Testis (tissue), 3 donors: ENCODE data around the gene RAB11FIP3. TPM values are rescaled to one million over a fixed set of nuclear protein-coding genes. Genes with fewer than 3 reads are reported as not detected.

Experiments used
- DNase-seq: peaks from one replicate; pipeline ENCODE4 v3.0.0-alpha.2; 2019
- H3K27ac ChIP-seq, 2 donors: fragments of 200-600 bp; sonication (generic); one replicate each; pipeline ENCODE4 v1.5.1; 2019
- H3K27me3 ChIP-seq: fragments of 200-600 bp; sonication (generic); one replicate; pipeline ENCODE4 v1.5.1; 2019
- H3K36me3 ChIP-seq: fragments of 200-600 bp; sonication (generic); one replicate; pipeline ENCODE4 v1.5.1; 2017; ENCODE audit warnings: low read depth; ENCODE audit errors: missing control alignments
- H3K4me1 ChIP-seq: fragments of 200-600 bp; sonication (generic); one replicate; pipeline ENCODE4 v1.5.1; 2019
- H3K4me3 ChIP-seq, 2 donors: fragments of 200-600 bp; sonication (generic); one replicate each; pipeline ENCODE4 v1.5.1; 2017 to 2019
- H3K9me3 ChIP-seq: fragments of 200-600 bp; sonication (generic); one replicate; pipeline ENCODE4 v1.5.1; 2017
- POLR2A ChIP-seq: fragments of 450-650 bp; IDR thresholded peaks from one replicate; pipeline ENCODE4 v1.6.1; 2017; ENCODE audit warnings: antibody characterized with exemption, mild to moderate bottlenecking, moderate library complexity
- WGBS, 2 donors: methylation state at CpG; one replicate each; pipeline ENCODE4 v1.1.5; 2018; 5-methylcytosine and 5-hydroxymethylcytosine counted together
- intact Hi-C: fragments of 100-400 bp; cut with DNase I; formaldehyde crosslinking; loops from one replicate; pipeline ENCODE4 v1.15.1; 2023; ENCODE audit warnings: low total_unique reads
- polyA plus RNA-seq: library from polyadenylated mRNA; stranded (reverse); fragments of 350-450 nt; fragmentation: Illumina TruSeq; extraction: RNeasy Lipid Tissue Mini Kit (QIAGEN cat#74804); gene quantifications from one replicate; pipeline ENCODE4 v1.2.3, GENCODE V29; 2014; ENCODE audit warnings: low read depth, low replicate concordance; ENCODE audit not compliant: insufficient read depth
- total RNA-seq, 2 donors: library from RNA; depleted of rRNA; stranded (reverse); fragments of >200 nt; gene quantifications; one replicate each; pipeline ENCODE4 v1.2.3, GENCODE V29; 2016
- TF ChIP-seq, protein P1 (sequence below), 3 experiments: fragments of 450-650 bp in 2 of 3; fragments of 200-600 bp in 1 of 3; sonication (generic) in 1 of 3; IDR thresholded peaks; one replicate each; pipeline ENCODE4 v1.5.1; 2016 to 2019; ENCODE audit warnings: antibody characterized with exemption in 3 of 3, mild to moderate bottlenecking in 2 of 3, moderate library complexity in 1 of 3

RAB11FIP3 gene
- total and polyA plus RNA-seq, 3 donors from 2014 or later, result 61.7 to 186 (median 166) TPM

DNA sequence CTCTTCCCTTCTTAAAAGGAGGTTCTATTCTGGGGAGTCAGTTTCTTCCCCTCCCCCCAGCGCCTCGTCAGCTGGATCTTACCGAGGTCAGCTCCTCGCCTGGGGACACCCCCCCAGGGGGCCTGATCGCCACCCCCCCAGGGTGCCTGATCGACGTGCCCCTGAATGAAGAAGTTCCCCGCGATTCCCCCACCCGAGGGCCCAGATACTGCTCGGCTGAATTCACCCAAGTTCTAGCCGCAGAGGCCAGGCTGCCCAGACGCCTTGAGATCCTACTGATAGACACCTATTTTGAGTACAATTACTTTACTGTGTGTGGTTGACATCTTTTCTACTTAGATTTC, 1.4 kb downstream of the RAB11FIP3 start:
- Histone ChIP-seq H3K27me3 (no peaks in the 10 kb centered on the region), H3K27ac (peak overlapping the region; percentile 62 to 95), H3K4me1 (peaks cover 36% of the 10 kb centered on the region), H3K9me3 (no peaks in the 10 kb centered on the region), H3K36me3 (no peaks in the 10 kb centered on the region), H3K4me3 (peak overlapping the region; percentile 62 to 71)
- TF ChIP-seq, protein P1, sequence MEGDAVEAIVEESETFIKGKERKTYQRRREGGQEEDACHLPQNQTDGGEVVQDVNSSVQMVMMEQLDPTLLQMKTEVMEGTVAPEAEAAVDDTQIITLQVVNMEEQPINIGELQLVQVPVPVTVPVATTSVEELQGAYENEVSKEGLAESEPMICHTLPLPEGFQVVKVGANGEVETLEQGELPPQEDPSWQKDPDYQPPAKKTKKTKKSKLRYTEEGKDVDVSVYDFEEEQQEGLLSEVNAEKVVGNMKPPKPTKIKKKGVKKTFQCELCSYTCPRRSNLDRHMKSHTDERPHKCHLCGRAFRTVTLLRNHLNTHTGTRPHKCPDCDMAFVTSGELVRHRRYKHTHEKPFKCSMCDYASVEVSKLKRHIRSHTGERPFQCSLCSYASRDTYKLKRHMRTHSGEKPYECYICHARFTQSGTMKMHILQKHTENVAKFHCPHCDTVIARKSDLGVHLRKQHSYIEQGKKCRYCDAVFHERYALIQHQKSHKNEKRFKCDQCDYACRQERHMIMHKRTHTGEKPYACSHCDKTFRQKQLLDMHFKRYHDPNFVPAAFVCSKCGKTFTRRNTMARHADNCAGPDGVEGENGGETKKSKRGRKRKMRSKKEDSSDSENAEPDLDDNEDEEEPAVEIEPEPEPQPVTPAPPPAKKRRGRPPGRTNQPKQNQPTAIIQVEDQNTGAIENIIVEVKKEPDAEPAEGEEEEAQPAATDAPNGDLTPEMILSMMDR (IDR thresholded peaks at IDR 0.05), result no peak
- TF ChIP-seq POLR2A, result no peak
- WGBS, 2 donors, result 4 to 6% methylated on average over 5 to 13 of the region's 13 CpGs
- intact Hi-C loops, result no loop called here
- DNase-seq, result peak; percentile 42

DNA sequence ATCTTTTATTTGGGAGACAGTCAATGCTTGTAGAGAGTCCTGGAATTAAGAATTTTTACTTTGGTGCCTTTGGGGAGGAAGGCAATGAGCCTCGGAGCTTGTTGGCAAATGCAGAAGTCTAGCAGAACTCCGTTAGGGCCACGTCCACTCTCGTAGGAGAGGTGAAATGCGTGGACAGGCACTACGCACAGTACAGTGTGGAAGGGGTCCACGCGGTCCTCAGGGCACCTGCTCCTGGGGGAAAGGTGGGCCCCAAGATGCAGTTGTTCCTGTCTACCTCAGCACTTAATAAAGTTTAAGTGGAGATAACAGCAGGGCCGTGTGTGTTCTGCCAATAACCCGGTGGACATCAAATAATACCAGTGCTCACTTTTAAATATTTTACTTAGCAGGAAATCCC, 1.8 kb downstream of the RAB11FIP3 start:
- no peaks in the 10 kb centered on the region for H3K9me3 ChIP-seq
- H3K27ac ChIP-seq, result no peak overlapping the region
- WGBS, 2 donors, result 23 to 29% methylated on average over 10 of the region's 10 CpGs
- peak overlapping the region; percentile 62 to 71 for H3K4me3 ChIP-seq
- H3K36me3 ChIP-seq, result no peaks in the 10 kb centered on the region
- DNase-seq, result no peak
- TF ChIP-seq, protein P1 (IDR thresholded peaks at IDR 0.05), result no peak
- TF ChIP-seq POLR2A, result no peak
- intact Hi-C loops, result no loop called here
- peaks cover 36% of the 10 kb centered on the region for H3K4me1 ChIP-seq
- no peaks in the 10 kb centered on the region for H3K27me3 ChIP-seq

DNA sequence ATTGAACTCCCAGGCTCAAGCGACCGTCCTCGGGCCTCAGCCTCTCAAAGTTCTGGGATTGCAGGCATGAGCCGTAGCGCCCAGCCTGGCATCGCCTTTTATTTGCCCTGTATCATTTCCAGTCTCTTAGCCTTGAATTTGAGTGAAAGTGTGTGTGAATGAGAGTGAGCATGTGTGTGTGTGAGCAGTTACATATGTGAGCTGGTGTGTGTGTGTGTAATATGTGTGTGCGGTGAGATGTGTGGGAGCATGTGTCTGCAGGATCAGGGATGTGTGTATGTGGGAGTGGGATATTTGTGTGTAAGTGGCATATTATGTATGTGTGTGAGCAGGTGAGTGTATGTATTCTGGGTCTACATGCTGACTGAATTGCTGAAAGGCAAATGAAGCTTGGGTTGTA, 5.5 kb downstream of the RAB11FIP3 start:
- Histone ChIP-seq H3K4me1 (peaks cover 22% of the 10 kb centered on the region), H3K9me3 (no peaks in the 10 kb centered on the region), H3K4me3 (no peak overlapping the region), H3K27me3 (no peaks in the 10 kb centered on the region), H3K27ac (no peak overlapping the region), H3K36me3 (no peaks in the 10 kb centered on the region)
- no peak for DNase-seq
- intact Hi-C loops, result no loop called here
- 97 to 98% methylated on average over 7 of the region's 7 CpGs for WGBS, 2 donors
- TF ChIP-seq POLR2A, result no peak
- TF ChIP-seq, protein P1 (IDR thresholded peaks at IDR 0.05), result no peak

DNA sequence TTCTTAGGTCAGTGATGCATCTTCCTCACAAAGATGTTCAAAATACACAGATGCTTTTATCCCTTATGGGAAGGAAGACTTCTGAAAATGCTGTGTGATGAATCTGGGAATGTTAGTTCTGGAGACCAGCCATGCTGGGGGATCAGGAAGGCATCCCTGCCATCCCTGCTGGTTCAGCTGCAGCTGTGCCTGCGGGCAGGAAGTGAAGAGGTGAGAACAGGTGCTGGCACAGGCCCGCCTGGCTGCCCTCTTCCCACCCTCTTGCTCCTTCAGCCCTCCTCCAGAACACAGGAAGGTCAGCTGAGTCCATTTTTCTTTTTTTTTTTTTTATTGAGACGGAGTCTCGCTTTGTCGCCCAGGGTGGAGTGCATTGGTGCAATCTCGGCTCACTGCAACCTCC, 15.2 kb downstream of the RAB11FIP3 start:
- no peak overlapping the region for H3K27ac ChIP-seq
- intact Hi-C loops, result no loop called here
- WGBS, 2 donors, result 94 to 95% methylated on average over 6 of the region's 6 CpGs
- no peaks in the 10 kb centered on the region for H3K4me1 ChIP-seq
- no peaks in the 10 kb centered on the region for H3K9me3 ChIP-seq
- no peak overlapping the region for H3K4me3 ChIP-seq
- TF ChIP-seq, protein P1 (IDR thresholded peaks at IDR 0.05), result no peak
- TF ChIP-seq POLR2A, result no peak
- no peak for DNase-seq
- H3K27me3 ChIP-seq, result no peaks in the 10 kb centered on the region
- H3K36me3 ChIP-seq, result no peaks in the 10 kb centered on the region

DNA sequence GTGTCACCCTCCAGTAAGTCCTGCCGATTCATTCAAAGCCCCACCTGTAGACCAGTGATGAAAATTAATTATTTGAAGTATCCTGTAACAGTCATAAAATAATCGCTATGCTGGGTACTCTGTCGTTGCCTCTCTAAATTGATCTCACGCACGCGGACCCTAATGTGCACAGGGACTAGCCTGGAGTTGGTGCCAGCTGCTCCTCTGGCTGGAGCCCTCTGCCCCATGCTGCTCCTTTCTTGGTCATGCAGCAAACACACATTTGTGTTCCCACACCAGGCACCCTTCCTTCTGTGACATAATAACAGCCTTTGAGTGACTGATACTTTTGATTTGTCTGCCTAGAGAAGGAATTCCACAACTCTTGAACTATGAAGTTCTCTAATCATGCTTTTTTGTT, 16.0 kb downstream of the RAB11FIP3 start:
- H3K4me3 ChIP-seq, result no peak overlapping the region
- 95 to 96% methylated on average over 6 of the region's 6 CpGs for WGBS, 2 donors
- no peak for DNase-seq
- no peaks in the 10 kb centered on the region for H3K27me3 ChIP-seq
- intact Hi-C loops, result no loop called here
- H3K9me3 ChIP-seq, result no peaks in the 10 kb centered on the region
- no peaks in the 10 kb centered on the region for H3K4me1 ChIP-seq
- TF ChIP-seq, protein P1 (IDR thresholded peaks at IDR 0.05), result no peak
- TF ChIP-seq POLR2A, result no peak
- no peaks in the 10 kb centered on the region for H3K36me3 ChIP-seq
- no peak overlapping the region for H3K27ac ChIP-seq
